Measurements from ENCODE around the gene FBXL16. TPM values are rescaled to one million over a fixed set of nuclear protein-coding genes. Genes with fewer than 3 reads are reported as not detected.
"Not testable (repeated sequence)": the region's sequence is repeated elsewhere in the genome, so short reads cannot be mapped to it uniquely, and the experiment has no call there.

The FBXL16 gene
- polyA plus RNA-seq, 1 donor = 0.52 TPM

GRCh38 chr16:709566-710499 is 4.2 kb upstream of the FBXL16 start:
- DNase-seq = no peak

GRCh38 chr16:708959-709358 is 3.4 kb upstream of the FBXL16 start:
- no peak for DNase-seq

GRCh38 chr16:708019-708418 is 2.4 kb upstream of the FBXL16 start:
- no peak for DNase-seq

- DNase-seq = no peak
Observed at GRCh38 chr16:707062-707538, 1.5 kb upstream of the FBXL16 start.

- no peak for DNase-seq
Observed at GRCh38 chr16:706189-707061, 824 bp upstream of the FBXL16 start.

GRCh38 chr16:704552-705380 is 835 bp downstream of the FBXL16 start:
- DNase-seq = no peak

GRCh38 chr16:704047-704446 is 1.6 kb downstream of the FBXL16 start:
- no peak for DNase-seq

GRCh38 chr16:703406-703805 is 2.2 kb downstream of the FBXL16 start:
- DNase-seq = no peak

GRCh38 chr16:702341-702740 is 3.3 kb downstream of the FBXL16 start:
- no peak for DNase-seq

GRCh38 chr16:700684-701584 is 4.7 kb downstream of the FBXL16 start:
- DNase-seq = no peak

GRCh38 chr16:698911-699671 is 6.5 kb downstream of the FBXL16 start:
- no peak for DNase-seq

GRCh38 chr16:695355-696089 is 10.1 kb downstream of the FBXL16 start:
- no peak for DNase-seq

- no peak for DNase-seq
Observed at GRCh38 chr16:694863-695354, 10.7 kb downstream of the FBXL16 start.

- no peak for DNase-seq
Observed at GRCh38 chr16:694187-694862, 11.3 kb downstream of the FBXL16 start.

GRCh38 chr16:693766-694165 is 11.8 kb downstream of the FBXL16 start:
- DNase-seq = no peak

- DNase-seq = no peak
Observed at GRCh38 chr16:693364-693763, 12.2 kb downstream of the FBXL16 start.

- no peak for DNase-seq
Observed at GRCh38 chr16:692356-693108, 13.1 kb downstream of the FBXL16 start.

GRCh38 chr16:691242-691641 is 14.4 kb downstream of the FBXL16 start:
- not testable (repeated sequence) for DNase-seq

All from hindlimb muscle (tissue), 1 donor.